OCI-LY7 (cell line): ENCODE measurements around the gene DUSP28.

Experiments
- CTCF ChIP-seq: fragments of 200-600 bp; sonication (generic); conservative IDR thresholded peaks from 2 replicates; pipeline ENCODE4 v1.5.1; 2014; ENCODE audit warnings: mild to moderate bottlenecking, antibody characterized with exemption, low read length, moderate library complexity, mixed read lengths
- EZH2phosphoT487 ChIP-seq: fragments of 200-600 bp; sonication (generic); IDR thresholded peaks from 2 replicates; pipeline ENCODE4 v1.6.1; 2018; ENCODE audit warnings: low read depth, borderline replicate concordance, mild to moderate bottlenecking, mixed run types, antibody characterized with exemption, low read length, moderate library complexity, mixed read lengths

- TF ChIP-seq CTCF (no peak), EZH2phosphoT487 (no peak)
Observed at GRCh38 chr2:240538031-240538780, 22.0 kb upstream of the DUSP28 start.
